Stimulated activated CD8-positive, alpha-beta memory T cell treated with anti-CD3 and anti-CD28 coated beads, Interleukin-15, amount 100 ng/mL, for 4 hours (primary cell): ENCODE results near the gene TLCD3B.
A peak's percentile ranks its signal among the peaks of the same experiment; 100 is the strongest.

Experiments
- DNase-seq, 2 donors: peaks; one replicate each; pipeline ENCODE4 v3.0.0-alpha.2; 2020; ENCODE audit warnings: low read depth in 2 of 2

TLCD3B gene, protein sequence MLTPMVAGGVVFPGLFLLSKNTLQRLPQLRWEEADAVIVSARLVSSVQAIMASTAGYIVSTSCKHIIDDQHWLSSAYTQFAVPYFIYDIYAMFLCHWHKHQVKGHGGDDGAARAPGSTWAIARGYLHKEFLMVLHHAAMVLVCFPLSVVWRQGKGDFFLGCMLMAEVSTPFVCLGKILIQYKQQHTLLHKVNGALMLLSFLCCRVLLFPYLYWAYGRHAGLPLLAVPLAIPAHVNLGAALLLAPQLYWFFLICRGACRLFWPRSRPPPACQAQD

DNA sequence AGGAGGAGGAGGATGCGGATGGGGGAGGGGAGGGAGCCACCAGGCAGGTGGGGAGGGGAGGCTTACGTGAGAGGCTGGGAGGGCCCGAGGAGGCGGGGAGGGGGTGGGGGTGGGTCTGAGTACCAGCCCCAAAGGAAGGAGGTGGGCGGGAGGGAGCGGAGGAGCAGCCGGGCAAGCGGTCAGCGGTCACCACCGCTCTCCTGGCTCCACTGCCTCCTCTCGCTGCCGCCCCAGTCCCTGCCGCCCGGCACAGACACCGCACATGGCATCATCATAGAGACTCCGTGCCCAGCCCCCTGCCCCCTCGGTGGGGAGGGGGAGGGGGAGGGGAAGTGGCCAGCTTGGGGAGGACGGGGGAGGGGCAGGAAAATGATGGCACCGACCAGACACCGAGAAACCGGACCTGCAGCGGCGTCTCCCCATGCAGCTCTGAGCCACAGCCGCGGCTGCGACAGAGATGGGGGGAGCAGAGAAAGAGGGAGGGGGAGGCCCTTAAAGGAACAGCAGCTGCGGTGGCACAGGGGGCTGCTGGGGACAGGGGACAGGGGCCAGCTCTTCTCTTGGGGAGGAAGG is at the start of gene TLCD3B:
Gene TLCD3B (minus strand): TSS at position 431 of the 573 bp plus-strand sequence. CDS start 744 bp downstream, outside the sequence.
- DNase-seq, result no peak

DNA sequence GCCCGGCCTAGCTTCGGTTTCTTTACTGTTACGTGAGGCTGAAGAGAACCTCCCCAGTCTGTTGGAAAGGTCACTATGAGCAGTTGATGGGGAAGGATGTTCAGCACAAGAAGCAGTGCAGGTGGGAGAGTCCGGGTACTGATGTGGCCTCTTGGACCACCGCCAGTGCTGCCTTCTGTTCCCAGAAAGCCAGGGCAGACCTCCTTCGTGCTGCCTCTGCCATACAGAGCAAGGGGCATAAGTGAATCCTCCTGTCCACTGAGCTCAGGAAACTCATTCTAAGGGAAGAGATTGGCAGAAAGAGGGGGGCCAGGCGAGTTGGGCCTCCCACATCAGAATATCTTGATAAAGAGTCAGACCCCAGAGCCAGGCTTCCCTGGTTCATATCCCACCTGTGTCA is 48.4 kb upstream of the TLCD3B start:
- no peak for DNase-seq

DNA sequence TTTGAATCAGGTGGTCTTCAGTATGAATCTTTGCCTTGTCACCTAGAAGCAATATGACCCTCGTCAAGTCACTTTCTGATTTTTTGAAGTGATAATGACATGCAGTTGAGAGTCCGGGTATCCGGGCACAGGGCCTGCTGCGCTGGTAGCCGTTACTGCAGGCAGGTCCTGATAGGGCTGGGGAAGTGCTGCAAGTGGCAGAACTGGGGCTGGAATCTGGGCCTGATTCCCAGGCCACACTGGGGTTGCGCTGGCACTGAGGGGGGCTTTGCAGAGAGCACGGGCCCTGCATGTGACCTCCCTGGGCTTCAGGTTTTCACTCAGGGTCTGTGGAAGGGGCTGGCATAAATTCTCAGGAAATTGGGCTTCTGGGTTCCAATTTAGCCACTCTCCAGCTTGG is 47.7 kb upstream of the TLCD3B start:
- no peak for DNase-seq

DNA sequence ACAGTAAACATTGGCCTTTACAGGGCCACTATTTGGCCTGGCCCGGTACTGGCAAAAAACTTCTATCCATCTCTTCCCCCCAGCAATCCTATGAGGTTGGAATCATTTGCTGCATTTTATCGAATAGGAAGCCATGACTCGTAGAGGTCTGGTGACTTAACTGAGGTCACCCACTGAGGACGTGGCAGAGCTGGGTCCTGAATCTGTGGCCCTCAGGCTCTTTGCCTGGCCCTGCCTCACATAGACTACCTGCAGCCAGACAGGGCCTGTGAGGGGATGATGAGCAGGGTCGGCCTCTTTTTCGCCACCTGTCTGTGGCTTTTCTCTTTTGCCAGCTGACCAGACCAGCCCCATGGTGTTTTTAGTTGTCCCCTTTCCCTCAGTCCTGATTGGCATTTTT is 46.6 kb upstream of the TLCD3B start:
- no peak for DNase-seq

DNA sequence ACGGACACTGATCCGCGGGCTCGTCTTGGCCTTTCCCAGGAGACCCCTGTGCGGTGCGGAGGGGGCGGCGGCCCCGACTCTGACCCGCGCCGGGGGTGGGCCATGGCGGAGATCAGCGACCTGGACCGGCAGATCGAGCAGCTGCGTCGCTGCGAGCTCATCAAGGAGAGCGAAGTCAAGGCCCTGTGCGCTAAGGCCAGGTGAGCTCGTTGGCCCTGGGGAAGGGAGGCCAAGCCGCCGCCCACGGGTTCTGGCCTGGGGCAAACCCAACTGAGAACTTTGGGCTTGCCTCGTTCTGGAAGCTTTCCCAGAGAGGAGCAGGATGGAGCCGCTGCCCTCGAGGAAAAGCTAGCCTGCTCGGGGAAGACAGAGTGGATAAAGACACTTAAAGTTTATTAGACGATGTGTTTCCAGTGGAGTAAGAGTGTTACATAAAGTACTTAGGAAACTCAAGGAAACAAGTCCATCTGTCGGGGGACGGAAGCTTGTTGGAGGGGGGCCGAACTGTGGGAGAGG is 45.3 kb upstream of the TLCD3B start:
- DNase-seq, result no peak

DNA sequence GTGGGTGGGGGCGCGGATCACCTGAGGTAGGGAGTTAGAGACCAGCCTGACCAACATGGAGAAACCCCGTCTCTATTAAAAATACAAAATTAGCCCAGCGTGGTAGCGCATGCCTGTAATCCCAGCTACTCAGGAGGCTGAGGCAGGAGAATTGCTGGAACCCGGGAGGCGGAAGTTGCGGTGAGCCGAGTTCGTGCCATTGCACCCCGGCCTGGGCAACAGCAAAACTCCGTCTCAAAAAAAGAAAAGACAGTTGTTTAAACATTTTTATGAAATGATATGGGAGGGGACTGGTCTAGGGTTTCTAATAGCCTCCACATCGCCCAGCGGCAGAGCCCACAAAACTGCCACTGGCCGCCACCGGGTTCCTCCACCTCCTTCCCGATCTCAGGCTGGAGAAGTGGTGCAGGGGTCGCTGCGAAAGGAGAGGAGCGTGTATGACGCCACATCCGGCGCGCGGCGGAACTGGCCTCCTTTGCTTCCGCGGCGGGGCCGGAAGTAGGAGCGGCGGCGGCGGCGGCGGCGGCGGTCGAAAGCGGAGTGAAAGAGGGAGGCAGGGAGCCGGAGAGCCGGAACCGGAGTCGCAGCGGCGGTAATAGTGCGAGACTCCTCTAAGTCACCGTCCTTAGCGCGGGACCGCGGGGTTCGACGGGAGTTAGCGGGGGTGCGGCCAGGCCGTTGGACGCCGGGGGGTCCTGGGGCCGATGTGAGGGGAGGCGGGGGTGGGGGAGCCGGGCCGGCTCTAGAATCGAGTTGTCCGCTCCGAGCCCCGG is 44.6 kb upstream of the TLCD3B start, which contains the start of gene PPP4C:
Gene PPP4C (plus strand): TSS at position 492 of the 773 bp plus-strand sequence. CDS start 384 bp downstream, outside the sequence.
- DNase-seq, result peak; percentile 75 to 78

DNA sequence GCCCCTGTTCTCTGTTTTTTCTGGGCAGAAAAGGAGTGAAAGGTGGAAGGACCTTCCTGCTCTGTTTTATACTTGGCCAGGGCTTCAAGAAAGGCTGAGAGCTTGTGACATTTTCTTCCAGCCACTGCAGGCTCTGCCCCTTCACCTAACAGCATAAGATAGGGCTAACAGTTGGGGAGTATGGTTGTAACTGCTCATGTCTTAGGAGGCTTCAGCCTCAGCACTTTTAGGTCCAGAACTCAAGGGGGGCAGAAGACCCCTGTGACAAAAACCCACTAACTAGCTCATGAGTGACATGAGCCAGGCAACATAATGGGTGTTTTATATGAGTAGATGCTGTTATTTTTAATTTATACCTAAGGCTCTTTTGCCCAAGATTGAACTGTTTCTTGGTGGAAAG is 39.4 kb upstream of the TLCD3B start:
- no peak for DNase-seq

DNA sequence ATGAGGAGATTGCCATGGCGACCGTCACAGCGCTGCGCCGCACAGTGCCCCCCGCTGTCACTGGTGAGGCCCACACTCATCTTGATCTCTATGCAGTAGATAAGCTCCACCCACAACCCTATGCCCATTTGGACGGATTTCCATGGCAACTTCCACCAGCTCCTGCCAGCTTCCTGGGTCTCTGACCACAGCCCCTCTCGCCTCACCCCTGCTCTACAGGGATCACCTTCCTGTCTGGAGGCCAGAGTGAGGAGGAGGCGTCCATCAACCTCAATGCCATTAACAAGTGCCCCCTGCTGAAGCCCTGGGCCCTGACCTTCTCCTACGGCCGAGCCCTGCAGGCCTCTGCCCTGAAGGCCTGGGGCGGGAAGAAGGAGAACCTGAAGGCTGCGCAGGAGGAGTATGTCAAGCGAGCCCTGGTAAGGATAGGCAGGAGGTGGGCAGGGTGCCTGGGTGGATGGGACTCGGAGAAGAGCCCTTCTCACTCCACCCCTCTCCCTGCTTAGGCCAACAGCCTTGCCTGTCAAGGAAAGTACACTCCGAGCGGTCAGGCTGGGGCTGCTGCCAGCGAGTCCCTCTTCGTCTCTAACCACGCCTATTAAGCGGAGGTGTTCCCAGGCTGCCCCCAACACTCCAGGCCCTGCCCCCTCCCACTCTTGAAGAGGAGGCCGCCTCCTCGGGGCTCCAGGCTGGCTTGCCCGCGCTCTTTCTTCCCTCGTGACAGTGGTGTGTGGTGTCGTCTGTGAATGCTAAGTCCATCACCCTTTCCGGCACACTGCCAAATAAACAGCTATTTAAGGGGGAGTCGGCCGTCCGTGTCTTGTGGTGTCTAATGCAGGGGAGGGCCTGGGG is 38.8 kb upstream of the TLCD3B start:
- no peak for DNase-seq

DNA sequence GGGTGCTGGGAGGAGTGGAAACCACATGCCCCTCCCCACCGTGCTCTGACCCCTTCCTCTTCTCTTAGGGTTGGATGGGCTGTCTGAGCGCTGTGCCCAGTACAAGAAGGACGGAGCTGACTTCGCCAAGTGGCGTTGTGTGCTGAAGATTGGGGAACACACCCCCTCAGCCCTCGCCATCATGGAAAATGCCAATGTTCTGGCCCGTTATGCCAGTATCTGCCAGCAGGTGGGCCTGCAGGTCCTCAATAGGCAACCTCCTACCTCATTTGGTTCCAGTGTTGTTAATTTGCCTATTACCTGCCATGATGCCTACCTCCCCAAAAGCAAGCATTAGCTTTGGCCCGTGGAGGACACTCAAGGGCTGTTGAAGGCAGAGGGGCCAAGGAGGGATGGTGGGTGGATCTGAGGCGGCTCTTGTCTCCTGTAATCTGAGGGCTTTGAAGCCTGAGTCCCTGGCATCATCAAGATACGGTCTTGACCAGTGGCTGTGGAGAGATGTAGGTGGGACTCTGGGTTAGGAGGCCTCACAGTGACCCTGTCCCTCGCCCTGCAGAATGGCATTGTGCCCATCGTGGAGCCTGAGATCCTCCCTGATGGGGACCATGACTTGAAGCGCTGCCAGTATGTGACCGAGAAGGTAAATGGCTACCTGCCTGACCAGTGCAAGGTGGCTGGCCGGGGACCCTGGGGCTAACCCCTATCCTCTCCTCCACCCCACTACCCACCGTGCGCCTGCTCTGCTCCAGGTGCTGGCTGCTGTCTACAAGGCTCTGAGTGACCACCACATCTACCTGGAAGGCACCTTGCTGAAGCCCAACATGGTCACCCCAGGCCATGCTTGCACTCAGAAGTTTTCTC is 37.9 kb upstream of the TLCD3B start:
- DNase-seq, result peak in 1 of 2 donors; percentile 34

DNA sequence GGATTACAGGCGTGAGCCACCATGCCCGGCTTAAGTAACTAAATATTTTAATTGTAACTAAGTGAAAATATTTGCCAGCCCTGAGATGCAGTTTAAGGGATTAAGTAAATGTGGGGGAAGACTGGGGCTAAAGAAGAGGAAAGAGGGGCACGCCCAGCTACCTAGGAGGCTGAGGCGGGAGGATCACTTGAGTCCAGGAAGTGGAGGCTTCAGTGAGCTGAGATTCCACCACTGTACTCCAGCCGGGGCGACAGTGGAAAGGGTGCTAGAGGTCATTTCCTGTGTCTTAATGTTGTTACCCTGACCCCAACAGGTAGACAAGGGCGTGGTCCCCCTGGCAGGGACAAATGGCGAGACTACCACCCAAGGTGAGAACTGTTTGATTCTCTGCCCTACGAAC is 37.3 kb upstream of the TLCD3B start:
- DNase-seq, result no peak

DNA sequence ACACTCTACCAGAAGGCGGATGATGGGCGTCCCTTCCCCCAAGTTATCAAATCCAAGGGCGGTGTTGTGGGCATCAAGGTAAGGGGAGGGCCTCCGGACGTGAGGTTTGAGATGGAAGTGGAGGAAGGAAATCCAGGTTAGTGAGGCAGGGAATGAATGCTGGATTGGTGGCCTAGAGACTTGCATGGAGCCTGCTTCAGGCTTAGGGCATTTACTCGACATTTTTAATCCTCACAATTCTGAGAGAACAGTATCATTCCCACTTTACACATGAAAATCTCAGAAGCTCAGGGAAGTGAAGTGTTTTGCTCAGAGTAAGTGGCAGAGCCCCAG is 36.5 kb upstream of the TLCD3B start:
- DNase-seq, result no peak

DNA sequence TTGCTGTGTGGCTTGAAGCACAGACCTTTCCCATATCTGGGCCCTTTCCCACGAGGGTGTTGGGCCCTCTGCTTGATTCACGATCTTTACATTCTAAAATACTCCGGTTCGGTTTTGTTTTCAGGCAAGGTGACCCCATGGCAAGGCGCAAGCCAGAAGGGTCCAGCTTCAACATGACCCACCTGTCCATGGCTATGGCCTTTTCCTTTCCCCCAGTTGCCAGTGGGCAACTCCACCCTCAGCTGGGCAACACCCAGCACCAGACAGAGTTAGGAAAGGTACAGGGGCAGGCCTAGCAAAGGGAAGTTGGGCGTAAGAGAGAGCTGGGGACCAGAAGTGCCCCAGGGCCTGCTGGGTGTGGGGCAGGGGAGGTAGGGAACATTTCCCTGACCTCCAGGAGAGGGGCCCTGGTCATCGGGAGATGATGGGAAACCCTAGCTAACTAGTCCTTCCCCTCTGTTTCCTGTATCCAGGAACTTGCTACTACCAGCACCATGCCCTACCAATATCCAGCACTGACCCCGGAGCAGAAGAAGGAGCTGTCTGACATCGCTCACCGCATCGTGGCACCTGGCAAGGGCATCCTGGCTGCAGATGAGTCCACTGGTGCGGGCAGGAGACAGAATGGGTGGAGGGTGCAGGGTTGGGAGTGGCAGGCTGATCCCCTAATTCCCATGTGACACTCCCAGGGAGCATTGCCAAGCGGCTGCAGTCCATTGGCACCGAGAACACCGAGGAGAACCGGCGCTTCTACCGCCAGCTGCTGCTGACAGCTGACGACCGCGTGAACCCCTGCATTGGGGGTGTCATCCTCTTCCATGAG is 35.9 kb upstream of the TLCD3B start:
- DNase-seq, result no peak

DNA sequence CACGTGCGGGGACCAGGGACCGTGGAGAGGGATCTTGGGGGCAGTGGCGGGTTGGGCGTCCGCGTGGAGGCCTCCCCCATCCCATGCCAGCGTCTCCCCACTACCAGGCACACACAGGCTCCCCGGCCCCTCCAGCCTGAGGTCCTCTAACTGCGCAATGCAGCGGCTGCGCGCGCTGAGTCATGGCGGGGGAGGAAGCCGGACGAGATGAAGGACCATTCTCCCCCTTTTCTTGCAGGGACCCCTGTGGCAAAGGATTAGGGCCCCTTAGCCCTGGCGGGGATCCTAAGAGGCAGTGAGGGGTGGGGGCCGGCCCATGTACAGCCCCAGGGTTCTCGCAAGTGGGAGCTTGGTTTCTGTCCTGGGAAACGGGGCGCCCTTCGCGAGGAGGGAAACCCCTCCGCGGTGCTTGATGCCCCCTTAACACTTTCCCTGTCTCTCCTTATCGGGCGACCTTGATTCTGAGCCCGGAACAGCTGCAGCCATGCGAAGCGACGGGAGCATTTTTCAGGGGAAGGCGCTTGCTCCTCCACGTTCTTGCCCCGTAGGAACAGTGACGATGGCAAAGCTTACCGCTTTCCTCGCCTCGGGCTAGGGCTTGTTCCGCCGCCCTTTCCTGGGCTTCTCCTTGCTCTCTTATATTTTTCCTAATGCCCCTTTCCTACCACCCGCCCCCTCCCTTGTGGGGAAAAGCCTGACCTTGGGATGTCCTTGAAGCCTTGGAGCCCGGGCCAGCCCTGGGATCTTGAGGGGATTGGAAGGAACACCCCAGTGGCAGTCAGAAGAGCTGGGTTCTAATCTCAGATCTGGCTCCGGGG is 35.1 kb upstream of the TLCD3B start:
- no peak for DNase-seq

DNA sequence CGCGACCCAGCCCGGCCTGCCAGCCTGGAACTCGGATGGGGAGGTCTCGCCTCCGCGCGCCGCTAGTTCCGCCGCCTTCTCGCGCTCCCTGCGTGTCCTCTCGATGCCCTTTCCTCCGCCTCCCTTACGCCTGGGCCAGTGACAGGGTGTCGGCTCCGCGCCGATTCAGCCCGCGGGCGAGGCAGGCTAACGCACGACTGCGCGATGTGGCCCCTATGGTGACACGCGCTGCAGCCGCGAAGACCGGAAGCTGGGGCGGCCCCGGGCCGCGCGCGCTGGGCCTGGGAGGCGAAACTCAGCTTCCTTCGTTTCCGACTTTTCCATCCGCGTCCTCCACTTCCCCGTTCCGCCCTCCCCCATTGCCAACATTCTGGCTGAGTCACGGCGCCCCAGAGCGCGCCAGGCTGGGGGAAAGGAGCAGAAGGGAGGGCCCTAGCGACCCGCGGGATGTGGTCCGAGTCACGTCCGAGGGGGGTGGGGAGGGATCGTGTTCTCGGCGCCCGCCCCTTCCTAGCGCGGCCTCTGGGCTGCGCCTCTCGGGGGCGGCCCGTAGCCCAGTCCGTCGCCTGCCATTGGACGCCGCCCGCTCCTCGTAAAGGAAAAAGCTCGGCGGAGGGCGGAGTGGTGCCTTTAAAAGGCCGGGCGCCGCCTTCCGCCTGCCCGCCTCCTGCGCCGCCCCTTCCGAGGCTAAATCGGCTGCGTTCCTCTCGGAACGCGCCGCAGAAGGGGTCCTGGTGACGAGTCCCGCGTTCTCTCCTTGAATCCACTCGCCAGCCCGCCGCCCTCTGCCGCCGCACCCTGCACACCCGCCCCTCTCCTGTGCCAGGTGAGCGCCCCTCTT is 34.3 kb upstream of the TLCD3B start, which contains the start of gene ALDOA:
Gene ALDOA (plus strand): TSS at position 659 of the 841 bp plus-strand sequence. CDS start 1,138 bp downstream, outside the sequence.
- DNase-seq, result peak; percentile 93

DNA sequence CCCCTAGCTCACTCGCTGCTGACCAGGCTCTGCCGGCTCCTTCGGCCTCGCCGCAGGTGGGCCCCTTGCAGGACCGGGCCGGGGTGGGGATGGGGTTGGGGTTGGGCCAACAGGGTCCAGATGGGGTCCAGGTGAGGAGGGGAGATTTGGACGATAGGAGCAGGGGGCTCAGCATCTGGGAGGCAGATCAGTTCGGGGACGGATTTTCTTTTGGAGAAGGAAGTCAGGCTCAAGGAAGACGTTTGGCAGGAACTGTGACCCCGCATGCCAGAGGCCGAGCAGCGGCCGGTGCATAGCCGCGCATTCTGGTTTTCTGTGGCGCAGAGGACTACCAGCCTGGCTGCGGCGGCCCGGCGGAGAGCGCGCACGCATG is 33.6 kb upstream of the TLCD3B start:
- DNase-seq, result no peak

DNA sequence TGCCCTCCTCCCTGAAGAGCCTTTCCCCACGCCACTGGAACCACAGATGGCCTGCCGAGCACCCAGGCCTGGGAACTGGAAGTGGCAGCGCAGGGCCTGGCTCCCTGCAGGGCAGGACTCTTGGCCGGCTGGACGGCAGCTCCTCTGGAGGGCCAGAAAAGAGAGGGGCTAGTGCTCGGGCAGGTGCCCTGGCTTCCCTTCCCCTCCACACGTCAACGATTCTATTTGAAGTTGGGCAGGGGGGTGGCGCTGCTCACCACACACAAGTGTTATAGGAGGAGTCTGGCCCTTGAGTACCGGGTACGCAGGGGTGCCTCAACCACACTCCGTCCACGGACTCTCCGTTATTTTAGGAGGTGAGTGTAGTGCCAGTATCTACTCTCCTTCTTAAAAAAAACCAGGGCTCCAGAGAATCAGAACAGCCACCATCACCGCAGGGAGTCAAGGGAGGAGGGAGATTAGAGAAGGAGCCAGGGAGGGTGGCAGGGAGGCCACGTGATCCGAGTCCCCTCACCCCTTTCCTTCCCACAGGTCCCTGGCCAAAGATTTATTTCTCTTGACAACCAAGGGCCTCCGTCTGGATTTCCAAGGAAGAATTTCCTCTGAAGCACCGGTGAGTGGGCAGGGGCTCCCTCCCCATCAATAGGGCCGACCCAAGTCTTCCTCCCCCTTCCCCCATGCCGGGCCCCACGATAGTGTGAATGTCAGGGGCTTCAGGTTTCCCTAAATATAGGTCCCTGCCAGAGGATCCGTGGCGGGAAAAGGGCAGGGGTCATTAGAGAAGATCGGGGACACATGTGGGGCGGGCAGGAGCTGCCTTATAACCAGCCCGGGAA is 33.0 kb upstream of the TLCD3B start:
- DNase-seq, result peak; percentile 42 to 44

DNA sequence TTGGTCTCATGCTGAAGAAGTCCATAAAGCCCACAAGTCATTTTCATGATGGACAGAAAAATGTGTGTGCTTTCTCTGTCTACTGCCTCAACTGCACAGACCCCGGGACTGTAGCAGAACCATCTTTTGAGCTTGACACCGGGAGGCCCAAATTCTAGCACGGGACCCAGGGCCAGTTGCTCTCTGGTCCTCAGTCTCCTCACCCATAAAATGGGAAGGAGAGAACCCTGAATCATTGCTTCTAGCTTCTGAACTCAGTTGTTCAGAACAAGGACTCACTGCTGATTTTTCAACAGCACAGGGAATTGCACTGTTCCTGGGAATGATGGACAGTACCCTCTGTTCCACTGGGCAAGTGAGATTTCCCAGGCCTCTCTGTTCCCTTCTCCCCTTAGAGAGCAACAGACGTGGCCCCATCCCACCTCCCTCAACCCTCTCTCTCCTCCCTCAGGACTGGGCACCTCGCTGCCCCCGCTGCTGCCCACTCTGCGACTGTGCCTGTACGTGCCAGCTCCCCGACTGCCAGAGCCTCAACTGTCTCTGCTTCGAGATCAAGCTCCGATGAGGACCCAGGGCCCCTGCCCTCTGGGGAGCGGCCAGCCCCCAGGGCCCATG is 32.3 kb upstream of the TLCD3B start:
- no peak for DNase-seq
